Activated naive CD4-positive, alpha-beta T cell treated with anti-CD3 and anti-CD28 coated beads, Interleukin-2, amount 50 U/mL, for 24 hours (primary cell): Measurements from ENCODE around the gene FAM3B.
A peak's percentile ranks its signal among the peaks of the same experiment; 100 is the strongest.

Source experiments
- H3K27ac Mint-ChIP-seq: one replicate; pipeline ENCODE4 v1.8.0; 2021; ENCODE audit warnings: mild to moderate bottlenecking, mixed read lengths
- H3K27me3 Mint-ChIP-seq: one replicate; pipeline ENCODE4 v1.8.0; 2021; ENCODE audit warnings: mixed read lengths
- H3K36me3 Mint-ChIP-seq: one replicate; pipeline ENCODE4 v1.8.0; 2021; ENCODE audit warnings: mixed read lengths
- H3K4me1 Mint-ChIP-seq: one replicate; pipeline ENCODE4 v1.8.0; 2021; ENCODE audit warnings: mixed read lengths
- H3K4me3 Mint-ChIP-seq: one replicate; pipeline ENCODE4 v1.8.0; 2021; ENCODE audit warnings: mild to moderate bottlenecking, mixed read lengths
- H3K9me3 Mint-ChIP-seq: one replicate; pipeline ENCODE4 v1.8.0; 2021; ENCODE audit warnings: mixed read lengths

FAM3B gene

GRCh38 chr21:41367945-41368734 is 51.5 kb downstream of the FAM3B start:
- Mint-ChIP-seq H3K27me3 (no peaks in the 10 kb centered on the region), H3K36me3 (peaks cover 11% of the 10 kb centered on the region), H3K9me3 (no peaks in the 10 kb centered on the region), H3K4me3 (peak overlapping the region; percentile 81), H3K4me1 (peaks cover 93% of the 10 kb centered on the region), H3K27ac (peak overlapping the region; percentile 83)

GRCh38 chr21:41368735-41369104 is 52.1 kb downstream of the FAM3B start:
- H3K4me1 Mint-ChIP-seq, result peaks cover 93% of the 10 kb centered on the region
- peaks cover 11% of the 10 kb centered on the region for H3K36me3 Mint-ChIP-seq
- peak overlapping the region; percentile 81 for H3K4me3 Mint-ChIP-seq
- H3K9me3 Mint-ChIP-seq, result no peaks in the 10 kb centered on the region
- no peaks in the 10 kb centered on the region for H3K27me3 Mint-ChIP-seq
- H3K27ac Mint-ChIP-seq, result peak overlapping the region; percentile 83

GRCh38 chr21:41369105-41369919 is 52.7 kb downstream of the FAM3B start:
- peak overlapping the region; percentile 81 for H3K4me3 Mint-ChIP-seq
- no peaks in the 10 kb centered on the region for H3K9me3 Mint-ChIP-seq
- no peaks in the 10 kb centered on the region for H3K27me3 Mint-ChIP-seq
- peaks cover 89% of the 10 kb centered on the region for H3K4me1 Mint-ChIP-seq
- peaks cover 11% of the 10 kb centered on the region for H3K36me3 Mint-ChIP-seq
- H3K27ac Mint-ChIP-seq, result peak overlapping the region; percentile 83

- Mint-ChIP-seq H3K4me1 (peaks cover 88% of the 10 kb centered on the region), H3K27ac (peak overlapping the region; percentile 48), H3K4me3 (peak overlapping the region; percentile 81), H3K27me3 (no peaks in the 10 kb centered on the region), H3K36me3 (peaks cover 14% of the 10 kb centered on the region), H3K9me3 (no peaks in the 10 kb centered on the region)
These were observed 53.6 kb downstream of the FAM3B start for GRCh38 chr21:41369920-41370839.

- peak overlapping the region; percentile 48 for H3K27ac Mint-ChIP-seq
- H3K4me1 Mint-ChIP-seq, result peaks cover 79% of the 10 kb centered on the region
- H3K9me3 Mint-ChIP-seq, result no peaks in the 10 kb centered on the region
- peaks cover 12% of the 10 kb centered on the region for H3K36me3 Mint-ChIP-seq
- no peaks in the 10 kb centered on the region for H3K27me3 Mint-ChIP-seq
- peak overlapping the region; percentile 81 for H3K4me3 Mint-ChIP-seq
These were observed 54.5 kb downstream of the FAM3B start for GRCh38 chr21:41370840-41371684.

GRCh38 chr21:41371685-41372030 is 55.1 kb downstream of the FAM3B start:
- Mint-ChIP-seq H3K9me3 (no peaks in the 10 kb centered on the region), H3K4me1 (peaks cover 73% of the 10 kb centered on the region), H3K27me3 (no peaks in the 10 kb centered on the region), H3K27ac (peak overlapping the region; percentile 4), H3K4me3 (no peak overlapping the region), H3K36me3 (peaks cover 10% of the 10 kb centered on the region)

- Mint-ChIP-seq H3K9me3 (no peaks in the 10 kb centered on the region), H3K36me3 (peaks cover 10% of the 10 kb centered on the region), H3K27me3 (no peaks in the 10 kb centered on the region), H3K27ac (peak overlapping the region; percentile 23), H3K4me3 (peak overlapping the region; percentile 4), H3K4me1 (peaks cover 59% of the 10 kb centered on the region)
These were observed 56.7 kb downstream of the FAM3B start for GRCh38 chr21:41373253-41373652.

GRCh38 chr21:41373763-41374162 is 57.2 kb downstream of the FAM3B start:
- H3K27me3 Mint-ChIP-seq, result no peaks in the 10 kb centered on the region
- H3K27ac Mint-ChIP-seq, result no peak overlapping the region
- H3K36me3 Mint-ChIP-seq, result peaks cover 10% of the 10 kb centered on the region
- no peak overlapping the region for H3K4me3 Mint-ChIP-seq
- H3K9me3 Mint-ChIP-seq, result no peaks in the 10 kb centered on the region
- peaks cover 54% of the 10 kb centered on the region for H3K4me1 Mint-ChIP-seq

GRCh38 chr21:41374177-41374712 is 57.6 kb downstream of the FAM3B start:
- no peaks in the 10 kb centered on the region for H3K9me3 Mint-ChIP-seq
- H3K36me3 Mint-ChIP-seq, result peaks cover 10% of the 10 kb centered on the region
- H3K4me3 Mint-ChIP-seq, result no peak overlapping the region
- H3K4me1 Mint-ChIP-seq, result peaks cover 49% of the 10 kb centered on the region
- H3K27me3 Mint-ChIP-seq, result no peaks in the 10 kb centered on the region
- no peak overlapping the region for H3K27ac Mint-ChIP-seq

GRCh38 chr21:41374867-41375533 is 58.4 kb downstream of the FAM3B start:
- H3K4me1 Mint-ChIP-seq, result peaks cover 46% of the 10 kb centered on the region
- no peaks in the 10 kb centered on the region for H3K9me3 Mint-ChIP-seq
- H3K36me3 Mint-ChIP-seq, result peaks cover 10% of the 10 kb centered on the region
- H3K27ac Mint-ChIP-seq, result peak overlapping the region; percentile 82
- no peak overlapping the region for H3K4me3 Mint-ChIP-seq
- H3K27me3 Mint-ChIP-seq, result no peaks in the 10 kb centered on the region

- Mint-ChIP-seq H3K36me3 (peaks cover 14% of the 10 kb centered on the region), H3K4me3 (no peak overlapping the region), H3K4me1 (peaks cover 37% of the 10 kb centered on the region), H3K27me3 (no peaks in the 10 kb centered on the region), H3K9me3 (no peaks in the 10 kb centered on the region), H3K27ac (no peak overlapping the region)
These were observed 59.3 kb downstream of the FAM3B start for GRCh38 chr21:41375875-41376274.

- H3K9me3 Mint-ChIP-seq, result no peaks in the 10 kb centered on the region
- H3K4me1 Mint-ChIP-seq, result peaks cover 19% of the 10 kb centered on the region
- H3K27me3 Mint-ChIP-seq, result no peaks in the 10 kb centered on the region
- H3K27ac Mint-ChIP-seq, result no peak overlapping the region
- no peak overlapping the region for H3K4me3 Mint-ChIP-seq
- H3K36me3 Mint-ChIP-seq, result peaks cover 16% of the 10 kb centered on the region
These were observed 61.1 kb downstream of the FAM3B start for GRCh38 chr21:41377715-41378114.

- H3K4me1 Mint-ChIP-seq, result peaks cover 9% of the 10 kb centered on the region
- no peaks in the 10 kb centered on the region for H3K9me3 Mint-ChIP-seq
- H3K27ac Mint-ChIP-seq, result no peak overlapping the region
- H3K36me3 Mint-ChIP-seq, result peaks cover 16% of the 10 kb centered on the region
- H3K4me3 Mint-ChIP-seq, result no peak overlapping the region
- H3K27me3 Mint-ChIP-seq, result no peaks in the 10 kb centered on the region
These were observed 62.2 kb downstream of the FAM3B start for GRCh38 chr21:41378849-41379248.

GRCh38 chr21:41379901-41380300 is 63.3 kb downstream of the FAM3B start:
- Mint-ChIP-seq H3K4me3 (no peak overlapping the region), H3K4me1 (peaks cover 3% of the 10 kb centered on the region), H3K9me3 (no peaks in the 10 kb centered on the region), H3K36me3 (peaks cover 14% of the 10 kb centered on the region), H3K27ac (no peak overlapping the region), H3K27me3 (no peaks in the 10 kb centered on the region)
